HG03460 (cell line): ENCODE results near the gene CREB3L4.
A peak's percentile ranks its signal among the peaks of the same experiment; 100 is the strongest.
"Not testable (repeated sequence)": the region's sequence is repeated elsewhere in the genome, so short reads cannot be mapped to it uniquely, and the experiment has no call there.

Experiments
- ATAC-seq: cut with Tn5 transposase; IDR thresholded peaks from one replicate; pipeline ENCODE4 v1.9.1; 2021; ENCODE audit not compliant: unreplicated experiment

Gene CREB3L4

DNA sequence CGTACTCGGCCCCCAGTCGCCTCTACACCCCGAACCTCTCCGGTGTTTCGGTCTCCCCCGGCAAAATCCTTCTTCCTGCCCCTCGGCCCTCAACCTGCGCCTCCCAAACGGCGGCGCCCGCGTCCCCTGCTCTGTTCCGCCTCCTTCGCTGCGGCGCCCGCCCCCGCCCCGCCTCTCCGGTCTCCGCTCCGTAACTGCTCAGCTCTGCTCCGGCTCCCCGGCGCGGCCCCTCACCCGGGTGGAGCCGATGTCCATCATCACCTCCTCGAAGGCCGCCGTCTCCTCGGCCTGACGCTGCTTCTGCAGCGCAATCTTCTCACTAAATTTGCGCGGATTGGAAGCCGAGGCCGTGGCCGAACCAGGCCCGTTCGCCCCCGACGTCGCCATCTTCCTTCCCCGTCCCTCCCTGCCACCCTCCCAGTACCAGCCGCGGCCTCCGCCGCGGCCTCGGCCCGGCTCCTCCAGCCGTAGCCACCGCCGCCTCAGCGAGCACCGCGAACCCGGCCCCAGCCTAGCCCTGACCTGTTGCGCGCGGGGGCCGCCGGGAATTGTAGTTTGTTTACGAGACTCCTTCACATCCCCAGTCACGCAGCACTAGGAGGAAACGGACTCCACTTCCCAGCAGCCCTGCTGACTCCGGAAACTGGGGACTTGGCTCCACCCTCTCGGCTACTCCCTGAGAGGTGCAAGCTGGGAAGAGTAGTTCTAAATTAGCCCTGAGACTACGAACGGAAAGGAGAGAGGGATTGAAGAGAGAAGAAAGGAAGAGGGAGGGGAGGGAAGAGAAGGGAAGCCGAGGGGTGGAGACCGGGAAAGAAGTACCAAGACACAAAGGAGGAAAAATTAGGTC, 9.4 kb upstream of the CREB3L4 start, which contains the start of gene CRTC2:
Gene CRTC2 (minus strand): TSS at position 502 of the 850 bp plus-strand sequence. CDS start 115 bp downstream, at position 387.
- peak; percentile 70 for ATAC-seq

DNA sequence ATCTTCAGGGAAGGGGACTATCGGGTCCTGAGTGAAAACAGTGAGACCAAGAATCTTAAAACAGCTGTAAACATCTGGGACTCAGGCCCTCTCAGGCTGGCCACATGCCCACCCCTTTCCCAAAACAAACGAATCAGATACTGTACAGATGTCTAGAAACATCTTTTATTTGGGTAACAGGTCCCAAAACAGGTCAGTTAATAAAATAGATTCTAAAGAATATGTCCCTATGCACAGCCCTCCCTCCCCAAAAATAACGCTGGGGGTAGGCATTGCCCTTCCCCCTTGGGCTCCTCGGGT, 8.8 kb upstream of the CREB3L4 start:
- no peak for ATAC-seq

DNA sequence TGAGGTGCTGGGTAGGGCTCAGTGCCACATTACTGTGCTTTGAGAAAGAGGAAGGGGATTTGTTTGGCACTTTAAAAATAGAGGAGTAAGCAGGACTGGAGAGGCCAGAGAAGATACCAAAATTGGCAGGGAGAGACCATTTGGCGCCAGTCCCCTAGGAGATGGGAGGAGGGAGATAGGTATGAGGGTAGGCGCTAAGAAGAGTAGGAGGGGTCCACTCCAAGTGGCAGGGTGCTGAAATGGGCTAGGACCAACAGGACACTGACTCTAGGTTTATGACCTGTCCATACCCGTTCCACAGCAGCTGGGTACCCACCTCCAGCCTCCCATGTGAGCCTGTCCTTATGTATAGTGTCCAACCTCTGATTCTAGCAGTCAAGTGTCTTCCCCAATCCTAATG, 8.2 kb upstream of the CREB3L4 start:
- no peak for ATAC-seq

DNA sequence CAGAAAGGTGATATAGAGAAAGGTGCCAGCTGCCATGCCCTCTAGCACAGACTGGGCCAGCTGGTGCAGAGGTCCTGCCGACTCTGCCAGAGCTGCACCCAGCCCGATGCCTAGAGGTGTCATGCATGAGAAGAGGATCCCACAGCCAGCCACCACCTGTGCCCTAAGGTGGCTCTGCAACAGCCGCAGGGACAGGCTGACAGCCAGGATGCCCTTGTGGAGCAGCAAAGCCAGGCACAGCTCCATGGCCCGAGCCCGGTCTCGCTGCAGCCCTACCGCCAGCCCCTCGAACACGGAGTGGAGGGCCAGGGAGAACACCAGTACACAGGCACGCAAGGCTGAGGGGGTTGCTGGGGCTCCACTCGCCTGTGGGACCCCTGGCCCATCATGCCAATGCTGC, 7.5 kb upstream of the CREB3L4 start:
- ATAC-seq: no peak

DNA sequence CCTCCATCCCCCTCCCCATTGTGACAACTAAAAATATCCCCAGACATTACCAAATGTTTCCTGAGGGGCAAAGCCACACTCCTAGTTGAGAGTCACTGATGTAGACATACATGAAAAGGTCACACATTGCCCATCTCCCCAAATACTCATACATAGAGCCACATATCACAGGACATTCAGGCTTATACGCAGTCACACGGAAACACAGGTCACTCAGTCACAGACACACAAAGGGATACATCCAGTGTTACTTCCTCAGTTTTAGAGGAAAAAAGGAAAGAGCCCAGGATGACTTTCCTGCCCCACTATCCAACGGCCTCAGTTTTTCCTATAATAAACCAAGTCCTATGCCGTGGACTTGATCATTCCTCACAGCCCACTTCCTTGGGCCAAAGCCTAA, 6.3 kb upstream of the CREB3L4 start:
- no peak for ATAC-seq

DNA sequence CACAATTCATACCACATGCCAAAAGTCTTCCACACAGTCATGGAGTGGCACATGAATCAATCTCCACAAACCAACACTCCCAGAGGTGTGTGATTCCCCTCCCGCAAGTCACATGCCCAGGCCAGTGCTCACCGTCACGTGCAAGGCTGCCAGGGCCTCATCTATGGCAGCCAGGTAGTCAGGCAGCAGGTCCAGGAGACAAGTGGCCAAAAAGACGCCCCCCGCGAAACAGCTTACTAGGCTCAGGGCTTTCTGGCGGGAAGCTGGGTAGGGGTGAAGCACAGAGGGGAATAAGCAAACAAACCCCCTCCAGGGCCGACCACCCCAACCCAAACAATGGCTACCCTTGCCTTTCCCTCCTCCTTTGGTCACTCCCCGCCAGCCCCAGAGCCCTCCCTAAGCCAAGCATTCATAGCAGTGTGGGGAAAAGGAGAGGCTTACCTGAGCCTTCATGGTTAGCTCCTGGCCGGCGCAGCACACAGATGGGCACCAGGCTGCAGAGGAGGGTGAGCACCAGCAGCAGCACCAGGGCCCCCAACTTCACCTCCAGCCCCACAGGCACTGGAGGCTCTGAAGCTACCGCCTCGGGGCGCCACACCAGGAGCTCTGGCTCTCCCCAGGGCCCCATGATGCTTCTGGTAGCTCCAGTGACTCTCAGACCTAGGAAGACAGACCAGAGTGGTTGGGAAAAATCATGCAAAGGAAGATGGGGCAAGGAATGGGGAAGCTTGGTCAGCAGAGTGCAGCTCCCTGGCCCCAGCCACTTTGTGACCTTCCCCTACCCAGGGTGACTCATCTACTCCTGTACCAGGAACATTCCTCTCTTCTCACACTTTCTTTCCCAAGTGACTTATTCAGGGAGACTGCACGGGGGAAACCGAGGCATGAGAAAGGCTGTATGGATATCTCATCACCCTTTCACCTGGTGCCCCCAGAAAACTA, 5.3 kb upstream of the CREB3L4 start:
- no peak for ATAC-seq

DNA sequence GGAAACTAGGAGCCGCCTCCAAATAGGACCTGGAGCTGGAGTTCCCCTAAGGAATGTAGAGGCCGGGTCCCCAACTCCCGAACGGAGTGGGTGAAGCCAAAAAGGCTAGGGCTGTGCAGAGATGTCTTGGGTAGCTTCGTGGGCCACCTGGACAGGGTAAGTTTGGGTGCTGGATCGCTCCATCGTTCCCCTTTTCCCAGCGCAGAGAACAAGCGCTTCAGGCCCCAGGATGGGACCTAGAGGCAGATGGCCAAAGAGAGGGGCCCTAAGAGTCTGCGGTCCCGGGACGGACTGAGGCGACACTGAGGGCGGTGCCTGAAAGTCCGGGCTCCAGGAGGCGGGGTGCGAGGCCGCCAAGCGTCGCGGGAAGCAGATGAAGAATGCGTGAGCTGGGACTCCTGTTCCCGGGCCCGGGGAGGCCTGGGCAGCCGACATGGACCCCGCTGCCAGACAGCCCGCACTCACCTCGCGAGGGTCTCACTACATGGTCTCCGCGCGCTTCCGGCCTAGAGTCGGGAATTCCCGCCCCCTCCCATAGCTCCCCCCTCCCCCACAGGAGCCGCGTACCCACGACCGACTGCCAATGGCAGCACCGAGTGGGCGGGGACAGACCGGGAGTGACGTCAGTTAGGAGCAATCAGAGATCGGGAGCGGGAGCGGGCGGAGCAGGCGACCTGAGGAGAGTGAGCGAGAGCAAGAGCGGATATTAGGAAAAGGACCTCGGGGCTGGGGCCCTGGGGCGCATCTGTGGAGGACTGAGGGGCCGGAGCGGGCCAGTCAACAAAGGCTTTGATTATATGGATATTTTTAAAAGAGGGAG, 4.5 kb upstream of the CREB3L4 start, which contains the start of gene SLC39A1:
Gene SLC39A1 (minus strand): TSS at position 508 of the 820 bp plus-strand sequence. CDS start 822 bp downstream, outside the sequence.
- peak; percentile 51 for ATAC-seq

DNA sequence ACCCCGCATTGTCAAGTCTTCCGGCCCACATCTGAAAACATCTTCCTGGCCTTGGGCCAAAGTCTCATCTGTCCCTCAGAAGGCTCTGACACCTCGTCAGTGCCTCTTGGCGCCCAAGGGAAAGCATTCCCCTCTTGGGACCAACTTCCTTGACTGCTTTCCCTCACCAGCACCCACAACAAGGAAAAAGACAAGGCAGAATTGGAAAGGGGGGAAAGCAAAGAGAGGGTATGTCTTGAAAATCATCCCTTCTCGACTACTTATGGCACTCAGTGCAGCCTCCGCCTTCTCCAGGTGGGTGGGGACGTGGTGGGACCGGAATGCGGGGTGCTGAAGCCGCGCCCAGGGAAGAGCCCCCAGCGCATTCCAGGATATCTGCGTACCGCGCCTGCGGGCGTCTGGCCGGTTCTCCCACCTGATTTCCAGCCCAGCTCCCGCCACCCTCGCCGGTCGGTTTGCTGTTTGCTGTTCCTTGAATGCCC, 3.8 kb upstream of the CREB3L4 start:
- ATAC-seq: no peak

DNA sequence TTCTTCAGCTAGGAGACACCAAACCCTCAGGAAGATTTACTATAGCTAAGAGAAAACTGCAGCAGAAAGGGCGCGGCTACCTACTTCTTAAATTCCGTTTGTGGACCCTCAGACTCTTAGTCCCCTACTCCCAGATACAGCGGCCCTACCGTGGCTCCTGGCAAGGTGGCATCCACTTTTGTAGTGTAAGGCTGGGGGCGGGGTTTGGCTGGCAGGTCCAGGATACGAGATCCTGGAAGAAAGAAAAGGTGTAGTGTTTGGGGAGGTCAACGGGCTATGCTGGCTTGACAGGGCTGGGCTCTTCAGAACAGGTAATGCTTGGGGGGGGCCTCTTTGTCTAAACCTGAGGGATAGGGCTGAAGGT, 280 bp downstream of the CREB3L4 start:
- ATAC-seq: no peak

DNA sequence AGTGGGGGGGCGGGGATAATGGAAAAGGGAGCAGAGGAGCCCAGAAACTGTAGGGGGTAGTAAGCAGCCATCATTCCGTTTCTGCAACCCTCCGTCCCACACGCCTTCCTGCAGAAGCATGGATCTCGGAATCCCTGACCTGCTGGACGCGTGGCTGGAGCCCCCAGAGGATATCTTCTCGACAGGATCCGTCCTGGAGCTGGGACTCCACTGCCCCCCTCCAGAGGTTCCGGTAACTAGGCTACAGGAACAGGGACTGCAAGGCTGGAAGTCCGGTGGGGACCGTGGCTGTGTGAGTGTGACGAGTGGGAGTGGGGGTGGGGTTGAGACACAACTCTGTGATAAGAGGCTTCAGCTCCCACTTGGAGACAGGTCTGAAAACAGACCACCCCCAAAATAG, 706 bp downstream of the CREB3L4 start:
- ATAC-seq: no peak

DNA sequence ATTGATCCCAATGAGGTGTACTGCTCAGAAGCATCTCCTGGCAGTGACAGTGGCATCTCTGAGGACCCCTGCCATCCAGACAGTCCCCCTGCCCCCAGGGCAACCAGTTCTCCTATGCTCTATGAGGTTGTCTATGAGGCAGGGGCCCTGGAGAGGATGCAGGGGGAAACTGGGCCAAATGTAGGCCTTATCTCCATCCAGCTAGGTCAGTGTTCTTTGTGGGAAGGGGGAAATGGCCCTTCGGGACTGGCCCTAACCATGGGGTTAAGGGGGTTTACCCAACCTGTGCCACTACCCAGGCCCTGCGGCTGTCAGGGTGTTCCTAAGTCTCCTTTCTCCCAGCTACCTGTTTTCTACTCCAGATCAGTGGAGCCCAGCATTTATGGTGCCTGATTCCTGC, 1.3 kb downstream of the CREB3L4 start:
- no peak for ATAC-seq

DNA sequence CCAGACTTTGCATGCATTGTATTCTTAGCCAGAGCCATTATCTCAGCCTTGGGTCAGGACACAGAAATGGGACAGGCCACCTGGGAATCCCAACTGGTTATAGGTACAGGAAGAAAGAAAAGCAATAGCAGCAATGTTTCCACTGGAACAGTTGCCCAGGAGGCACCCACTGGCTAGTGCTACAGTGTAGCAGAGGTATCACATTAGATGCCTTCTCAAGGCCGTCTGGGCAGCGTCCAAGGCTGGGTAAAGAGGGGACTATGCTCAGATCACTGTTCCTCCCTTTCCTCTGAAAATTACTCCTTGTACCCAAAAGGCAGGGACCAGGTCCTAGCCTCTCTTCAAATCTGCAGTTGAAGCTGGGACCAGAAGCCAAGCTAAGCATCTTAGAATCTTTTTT, 2.6 kb downstream of the CREB3L4 start:
- no peak for ATAC-seq

DNA sequence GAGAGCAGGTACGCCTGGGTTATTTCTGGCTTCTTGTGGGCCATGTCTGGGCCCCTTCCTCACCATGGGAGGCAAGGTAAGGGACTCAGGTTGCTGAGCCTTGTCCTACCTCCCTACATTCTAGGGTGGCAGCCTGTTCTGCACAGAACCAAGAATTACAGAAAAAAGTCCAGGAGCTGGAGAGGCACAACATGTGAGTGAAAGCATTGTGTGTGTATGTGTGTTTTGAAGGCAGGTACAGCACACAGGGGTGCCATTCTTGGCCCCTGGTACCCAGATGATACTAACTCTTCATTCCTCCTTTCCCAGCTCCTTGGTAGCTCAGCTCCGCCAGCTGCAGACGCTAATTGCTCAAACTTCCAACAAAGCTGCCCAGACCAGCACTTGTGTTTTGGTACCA, 5.4 kb downstream of the CREB3L4 start:
- ATAC-seq: no peak

DNA sequence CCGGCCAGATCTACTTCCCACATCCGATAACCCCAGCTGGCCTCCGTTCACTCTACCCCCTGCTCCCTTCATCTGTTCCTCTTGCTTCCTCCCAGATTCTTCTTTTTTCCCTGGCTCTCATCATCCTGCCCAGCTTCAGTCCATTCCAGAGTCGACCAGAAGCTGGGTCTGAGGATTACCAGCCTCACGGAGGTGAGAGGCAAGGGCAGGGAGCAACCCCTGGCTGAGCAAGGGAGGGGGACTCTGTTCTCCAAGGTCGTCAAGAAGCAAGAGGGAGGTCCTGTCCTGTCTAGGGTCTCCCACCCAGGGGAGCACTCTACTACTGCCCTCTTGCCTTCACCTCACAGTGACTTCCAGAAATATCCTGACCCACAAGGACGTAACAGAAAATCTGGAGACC, 5.8 kb downstream of the CREB3L4 start:
- ATAC-seq: no peak

DNA sequence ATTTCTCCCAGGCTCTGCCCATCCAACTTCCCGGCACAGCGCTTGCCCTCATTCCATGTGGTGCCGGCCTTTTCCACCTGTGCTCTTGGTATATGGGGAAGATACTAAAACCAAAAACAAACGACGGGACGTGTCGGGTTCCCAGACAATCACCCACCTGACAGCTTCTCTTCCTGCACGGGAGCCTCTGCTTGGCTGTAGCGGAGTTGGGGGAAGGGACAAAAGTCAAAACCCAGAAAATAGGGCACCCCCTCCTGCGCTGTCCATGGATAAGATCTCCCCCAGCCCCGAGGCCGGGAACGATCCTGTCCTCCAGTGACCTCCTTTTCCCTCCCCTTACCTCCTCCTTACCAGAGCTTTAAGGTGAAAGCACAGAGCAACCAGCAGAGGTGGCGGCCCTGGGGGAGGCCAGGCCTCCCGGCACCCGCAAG, 9.1 kb downstream of the CREB3L4 start:
- no peak for ATAC-seq

DNA sequence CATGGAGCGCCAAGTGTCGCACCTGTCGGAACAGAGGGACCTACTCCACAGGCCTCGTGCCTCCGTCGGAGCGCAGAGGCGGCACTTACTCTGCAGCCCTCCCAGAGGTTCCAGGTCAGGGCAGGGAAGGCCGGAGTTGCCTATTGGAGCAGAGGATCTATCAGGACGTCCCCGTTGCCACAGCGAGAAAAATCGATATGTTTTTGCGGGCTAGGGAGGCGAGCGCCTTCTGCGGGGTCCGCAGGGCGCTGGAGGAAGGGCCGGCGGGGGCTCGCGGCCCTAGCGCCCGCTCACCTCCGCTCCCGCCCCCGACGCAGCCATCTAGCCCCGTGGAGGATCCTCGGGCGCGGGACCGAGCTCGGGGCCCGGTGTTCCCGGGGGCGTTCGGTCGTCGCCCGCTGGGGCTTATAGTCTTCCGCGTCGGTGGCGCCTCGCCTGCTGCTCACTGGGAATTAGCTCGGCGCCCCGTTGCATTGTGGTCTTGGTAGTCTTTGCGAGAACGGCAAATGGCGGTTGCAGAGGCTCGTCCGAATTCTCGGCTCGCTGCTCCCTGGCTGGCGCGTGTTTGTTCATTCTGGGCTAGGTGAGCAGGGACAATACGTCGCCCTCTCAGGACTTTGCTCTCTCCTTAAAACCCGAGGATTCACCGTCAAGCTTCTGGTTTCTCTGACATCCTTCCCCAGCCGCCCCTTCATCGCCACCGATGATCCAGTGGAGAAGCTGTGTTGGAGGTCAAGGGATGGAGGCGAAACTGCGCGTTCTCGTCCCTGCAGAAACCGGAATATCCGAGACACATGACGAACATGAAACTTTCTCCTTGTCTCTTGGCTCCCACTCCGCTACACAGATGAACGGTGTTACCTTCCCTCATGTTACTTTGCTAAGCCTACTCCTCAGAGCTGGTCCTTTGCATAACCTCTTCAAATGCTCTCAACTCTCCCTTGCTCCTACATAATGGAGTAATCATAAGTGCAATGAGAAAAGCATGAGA, 9.8 kb downstream of the CREB3L4 start, which contains the start of gene JTB:
Gene JTB (minus strand): TSS at position 425 of the 991 bp plus-strand sequence. CDS start 422 bp downstream, at position 3.
- ATAC-seq: no peak

DNA sequence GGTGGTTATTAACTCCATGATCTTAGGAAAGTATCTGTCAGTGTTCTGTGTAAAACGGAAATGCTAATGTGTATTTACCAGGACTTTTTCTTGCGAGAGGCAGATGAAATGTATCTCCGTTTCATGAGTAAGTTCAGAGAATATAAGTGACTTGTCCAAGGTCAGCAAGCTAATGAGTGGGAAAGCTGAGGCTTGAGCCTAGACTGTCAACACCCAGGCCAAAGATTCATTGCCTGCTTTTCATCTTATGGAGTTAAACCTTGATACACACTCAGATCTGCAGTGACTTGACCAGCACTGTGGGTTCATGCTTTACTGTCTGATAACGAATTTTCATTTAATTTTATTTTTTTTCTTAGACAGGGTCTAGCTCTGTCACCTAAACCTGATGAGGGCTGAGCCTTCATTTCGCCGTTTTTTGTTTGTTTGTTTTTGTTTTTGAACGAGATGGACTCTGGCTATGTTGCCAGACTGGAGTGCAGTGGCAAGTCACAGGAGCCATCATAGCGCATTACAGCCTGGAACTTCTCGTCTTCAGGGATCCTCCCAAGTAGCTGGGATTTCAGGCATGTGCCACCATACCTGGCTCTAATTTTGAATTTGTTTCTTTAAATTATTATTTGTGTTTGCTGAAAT, 10.7 kb downstream of the CREB3L4 start:
- ATAC-seq: no peak

DNA sequence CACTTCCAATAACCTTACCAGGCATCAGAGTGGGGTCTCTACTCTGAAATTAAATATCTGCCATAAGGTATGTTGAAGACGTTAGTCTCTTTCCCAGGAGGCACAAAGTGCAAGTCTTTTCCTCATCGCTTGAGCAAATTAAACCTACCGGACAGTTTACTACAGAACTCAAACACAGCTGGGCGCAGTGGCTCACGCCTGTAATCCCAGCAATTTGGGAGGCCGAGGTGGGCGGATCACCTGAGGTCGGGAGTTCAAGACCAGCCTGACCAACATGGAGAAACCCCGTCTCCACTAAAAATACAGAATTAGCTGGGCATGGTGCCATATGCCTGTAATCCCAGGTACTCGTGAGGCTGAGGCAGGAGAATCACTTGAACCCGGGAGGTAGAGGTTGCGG, 11.4 kb downstream of the CREB3L4 start:
- ATAC-seq: not testable (repeated sequence)

DNA sequence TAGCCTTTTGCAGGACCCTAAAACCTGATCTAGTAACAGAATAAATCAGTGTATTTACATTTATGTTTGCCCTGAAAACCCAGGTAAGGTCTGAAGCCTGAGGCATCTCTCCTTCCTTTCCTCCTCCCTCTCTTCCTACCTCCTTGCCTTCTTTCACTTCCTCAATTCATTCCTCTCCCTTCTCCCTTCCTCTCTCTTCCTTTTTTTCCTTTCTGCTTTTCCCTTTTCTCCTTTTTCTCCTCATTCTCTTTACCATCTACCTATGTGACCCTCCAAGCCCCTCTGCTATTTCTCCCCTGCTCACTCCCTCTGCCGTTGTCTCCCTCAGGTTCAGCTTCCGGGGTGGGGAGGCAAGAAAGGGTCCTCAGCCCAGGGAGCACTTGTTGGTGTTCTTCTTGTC, 14.0 kb downstream of the CREB3L4 start:
- not testable (repeated sequence) for ATAC-seq
